GM06990 (cell line): Measurements from ENCODE around the gene B3GAT3.

ENCODE experiments used
- DNase-seq: peaks from one replicate; pipeline ENCODE4 v3.0.0-alpha.2; 2011; ENCODE audit not compliant: insufficient read length; ENCODE audit errors: extremely low read depth
- H3K27me3 ChIP-seq: replicated peaks from 2 replicates; pipeline ENCODE4 v1.6.0; 2011; ENCODE audit warnings: low read length; ENCODE audit not compliant: control insufficient read depth, insufficient read depth
- H3K36me3 ChIP-seq: 2 replicates; pipeline ENCODE4 v1.5.1; 2011; ENCODE audit warnings: low read length; ENCODE audit not compliant: control insufficient read depth, insufficient read depth
- H3K4me3 ChIP-seq: replicated peaks from 2 replicates; pipeline ENCODE4 v1.5.1; 2011; ENCODE audit warnings: low read depth, mild to moderate bottlenecking, control low read depth, low read length
- TF ChIP-seq, protein P1 (sequence below): IDR thresholded peaks from 2 replicates; pipeline ENCODE4 v1.5.1; 2011; ENCODE audit warnings: low read length, control low read depth, mild to moderate bottlenecking, inconsistent platforms; ENCODE audit not compliant: insufficient read depth, poor library complexity, severe bottlenecking

Gene B3GAT3

DNA sequence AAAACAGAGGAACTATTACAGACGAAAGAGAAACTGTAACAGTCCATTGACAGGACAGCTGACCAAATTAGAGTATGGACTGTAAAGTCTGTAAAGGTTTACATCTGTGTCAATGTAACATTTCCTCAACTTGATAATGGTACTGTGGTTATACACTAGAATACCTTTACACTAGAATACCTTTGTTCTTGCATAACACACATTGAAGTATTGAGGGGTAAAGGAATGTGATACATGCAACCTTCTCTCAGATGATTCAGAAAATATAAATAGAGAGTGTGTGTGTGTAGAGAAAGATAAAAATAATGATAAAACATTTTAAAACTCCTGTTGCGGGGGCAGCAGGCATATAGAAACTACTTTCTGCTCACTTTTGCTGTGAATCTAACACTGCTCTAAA is 42.5 kb downstream of the B3GAT3 start:
- Histone ChIP-seq H3K4me3 (no peak overlapping the region), H3K36me3 (peaks cover 19% of the 10 kb centered on the region), H3K27me3 (no peaks in the 10 kb centered on the region)
- no peak for DNase-seq
- TF ChIP-seq, protein P1, sequence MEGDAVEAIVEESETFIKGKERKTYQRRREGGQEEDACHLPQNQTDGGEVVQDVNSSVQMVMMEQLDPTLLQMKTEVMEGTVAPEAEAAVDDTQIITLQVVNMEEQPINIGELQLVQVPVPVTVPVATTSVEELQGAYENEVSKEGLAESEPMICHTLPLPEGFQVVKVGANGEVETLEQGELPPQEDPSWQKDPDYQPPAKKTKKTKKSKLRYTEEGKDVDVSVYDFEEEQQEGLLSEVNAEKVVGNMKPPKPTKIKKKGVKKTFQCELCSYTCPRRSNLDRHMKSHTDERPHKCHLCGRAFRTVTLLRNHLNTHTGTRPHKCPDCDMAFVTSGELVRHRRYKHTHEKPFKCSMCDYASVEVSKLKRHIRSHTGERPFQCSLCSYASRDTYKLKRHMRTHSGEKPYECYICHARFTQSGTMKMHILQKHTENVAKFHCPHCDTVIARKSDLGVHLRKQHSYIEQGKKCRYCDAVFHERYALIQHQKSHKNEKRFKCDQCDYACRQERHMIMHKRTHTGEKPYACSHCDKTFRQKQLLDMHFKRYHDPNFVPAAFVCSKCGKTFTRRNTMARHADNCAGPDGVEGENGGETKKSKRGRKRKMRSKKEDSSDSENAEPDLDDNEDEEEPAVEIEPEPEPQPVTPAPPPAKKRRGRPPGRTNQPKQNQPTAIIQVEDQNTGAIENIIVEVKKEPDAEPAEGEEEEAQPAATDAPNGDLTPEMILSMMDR: no peak

DNA sequence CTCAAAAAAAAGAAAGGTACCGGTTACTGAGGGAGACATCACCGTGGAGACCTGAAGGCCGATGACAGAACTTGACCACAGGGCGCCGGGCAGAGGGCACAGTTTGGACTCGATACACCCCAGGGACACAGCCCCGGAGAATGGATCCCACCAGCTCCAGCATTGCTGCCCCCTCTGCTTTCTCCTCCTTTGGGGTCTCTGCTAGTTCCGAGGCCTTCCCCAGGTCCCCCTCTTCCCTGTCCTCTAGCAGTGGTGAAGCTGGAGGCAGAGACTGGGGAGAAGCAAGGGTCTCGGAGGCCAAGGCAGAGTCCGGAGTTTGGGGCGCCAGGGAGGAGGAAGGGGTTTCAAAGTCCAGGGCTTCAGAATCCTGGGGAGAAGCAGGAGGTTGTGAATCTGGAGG is 43.2 kb downstream of the B3GAT3 start:
- Histone ChIP-seq H3K4me3 (no peak overlapping the region), H3K27me3 (no peaks in the 10 kb centered on the region), H3K36me3 (peaks cover 17% of the 10 kb centered on the region)
- DNase-seq: no peak
- TF ChIP-seq, protein P1: no peak

DNA sequence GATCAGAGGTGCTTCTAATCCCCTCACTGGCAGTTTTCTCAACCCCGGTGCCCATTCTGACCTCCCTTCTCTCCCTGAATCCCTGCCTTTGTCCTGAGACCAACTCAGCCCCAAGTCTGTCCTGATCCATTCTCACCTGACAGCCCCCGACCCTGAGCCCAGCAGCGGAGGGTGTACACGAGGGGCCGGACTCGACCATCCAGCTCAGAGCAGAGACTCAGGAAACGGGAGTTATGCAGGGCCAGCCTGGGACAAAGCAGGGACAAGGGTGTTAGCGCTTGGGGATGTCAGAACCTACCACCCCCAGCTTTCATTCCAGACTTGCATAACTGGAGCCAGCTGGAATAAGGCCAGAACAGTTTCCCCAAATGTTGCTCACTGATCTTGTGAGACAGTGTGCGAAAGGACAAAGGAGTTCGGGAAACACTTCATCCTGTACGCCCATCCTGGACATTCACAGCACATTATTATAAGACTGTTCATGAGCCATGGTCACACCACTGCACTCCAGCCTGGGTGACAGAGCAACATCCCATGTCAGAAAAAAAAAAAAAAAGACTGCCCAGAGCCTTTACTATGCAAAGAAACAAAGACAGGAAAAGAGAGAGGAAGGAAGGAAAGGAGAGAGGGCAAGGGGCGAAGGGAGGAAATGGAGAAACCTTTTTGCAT is 44.6 kb downstream of the B3GAT3 start:
- Histone ChIP-seq H3K27me3 (no peaks in the 10 kb centered on the region), H3K4me3 (no peak overlapping the region), H3K36me3 (peaks cover 15% of the 10 kb centered on the region)
- TF ChIP-seq, protein P1: no peak
- DNase-seq: no peak

DNA sequence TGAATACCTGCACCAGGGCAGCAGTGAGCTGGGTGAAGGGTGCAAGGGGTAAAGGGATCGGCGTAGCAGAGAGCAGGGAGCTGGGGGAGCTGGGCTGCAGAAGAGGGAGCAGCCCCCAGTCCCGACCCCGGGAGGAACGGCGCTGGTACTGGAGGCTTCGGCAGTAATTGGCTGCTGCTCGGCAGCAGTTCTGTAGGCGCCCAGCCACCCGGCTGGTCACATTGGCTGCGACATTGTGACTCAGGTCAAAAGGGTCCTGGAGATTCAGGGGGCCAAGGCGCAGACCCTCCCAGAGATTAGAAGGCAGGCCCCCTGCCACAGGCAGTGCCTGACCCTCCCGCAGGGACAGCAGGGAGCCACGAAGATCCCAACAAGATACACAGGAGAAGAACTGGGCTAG is 45.9 kb downstream of the B3GAT3 start:
- Histone ChIP-seq H3K27me3 (no peaks in the 10 kb centered on the region), H3K36me3 (peaks cover 19% of the 10 kb centered on the region), H3K4me3 (no peak overlapping the region)
- DNase-seq: no peak
- TF ChIP-seq, protein P1: no peak

DNA sequence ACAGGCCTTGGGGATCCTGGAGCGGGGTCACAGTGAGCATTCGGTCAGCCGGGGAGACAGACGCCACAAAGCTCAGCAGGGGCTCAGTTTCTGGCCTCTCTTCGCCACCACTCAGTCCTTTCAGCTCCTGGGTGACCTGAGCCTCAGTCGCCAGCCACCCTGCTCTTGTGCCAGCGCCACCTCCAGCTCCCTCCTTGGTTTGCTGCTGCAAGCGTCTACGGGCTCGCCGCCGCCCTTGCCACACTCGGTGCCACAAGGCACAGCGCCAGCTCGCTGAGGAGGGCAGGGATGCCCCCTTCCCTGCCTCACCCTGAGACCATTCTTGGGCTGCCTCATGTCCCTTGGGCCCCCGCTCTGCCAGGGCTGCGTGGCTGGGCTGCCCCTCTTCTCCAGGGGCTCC is 46.6 kb downstream of the B3GAT3 start:
- TF ChIP-seq, protein P1: no peak
- H3K36me3 ChIP-seq: peaks cover 25% of the 10 kb centered on the region
- DNase-seq: no peak
- H3K4me3 ChIP-seq: peak overlapping the region; percentile 71
- no peaks in the 10 kb centered on the region for H3K27me3 ChIP-seq
